ENCODE results near the gene PRM2. TPM values are rescaled to one million over a fixed set of nuclear protein-coding genes. Genes with fewer than 3 reads are reported as not detected.
A peak's percentile ranks its signal among the peaks of the same experiment; 100 is the strongest.

Gene PRM2
- total and polyA plus RNA-seq, 2 of the 8 experiments (the other 6 are each of a cell fraction or from before 2014, with no cell fraction given): not detected

DNA sequence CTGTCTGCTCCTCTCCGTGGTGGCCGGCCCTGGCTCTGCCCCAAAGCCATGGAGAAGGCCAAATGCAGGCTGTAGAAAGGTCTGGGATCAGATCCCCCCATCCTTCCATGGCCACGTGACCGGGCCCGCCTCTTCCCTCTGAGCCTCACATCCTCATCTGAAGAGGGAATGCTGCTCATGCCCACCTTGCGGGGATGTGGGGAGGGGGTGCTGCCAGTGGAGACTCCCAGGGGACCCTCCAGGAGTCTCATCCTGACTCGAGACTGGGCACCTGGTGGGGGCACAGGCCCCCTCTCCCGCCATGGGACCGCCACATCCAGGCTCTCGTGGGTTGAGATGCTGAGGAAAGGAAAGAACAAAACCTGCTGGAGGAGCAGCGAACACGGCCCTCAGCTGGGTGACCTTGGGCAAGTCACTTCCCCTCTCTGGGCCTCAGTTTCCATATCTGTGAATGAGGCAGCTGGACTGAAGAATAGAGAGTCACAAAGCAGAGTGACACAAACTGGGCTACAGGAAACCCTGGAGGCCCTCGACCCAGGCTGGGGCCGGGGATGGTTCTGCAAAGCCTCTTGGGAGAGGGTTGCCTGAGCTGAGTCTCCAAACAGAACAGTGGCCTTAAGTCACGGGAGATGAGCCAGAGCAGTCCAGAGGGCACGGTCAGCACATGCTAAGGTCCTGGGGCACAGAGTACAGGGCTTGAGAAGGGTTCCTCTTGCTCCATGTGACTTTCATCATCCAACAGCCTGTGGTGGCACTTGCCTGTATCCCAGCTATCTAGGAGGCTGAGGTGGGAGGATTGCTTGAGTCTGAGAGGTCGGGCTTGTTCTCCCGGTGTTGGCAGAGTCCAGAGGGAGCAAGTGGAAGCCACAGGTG lies 50.4 kb downstream of the PRM2 start:
- H3K79me2 ChIP-seq (ENCODE audit: control insufficient read depth in 1 of 2, insufficient read depth in 2 of 2, low read length in 2 of 2): no peaks in the 10 kb centered on the region
- H4K5ac ChIP-seq (ENCODE audit: insufficient read length, low read depth, low read length): no peak overlapping the region
- H2AFZ ChIP-seq (ENCODE audit: low read length): no peak overlapping the region
- no peaks in the 10 kb centered on the region for H3K79me1 ChIP-seq (ENCODE audit: low read depth, low read length)
- 0 out of 2 replicates have a peak overlapping the region, but pooled peaks have one; percentile 46 for H2BK15ac ChIP-seq (ENCODE audit: low read length)
- H3K4me3 ChIP-seq (ENCODE audit: extremely low read depth in 1 of 4, insufficient read depth in 2 of 4, low read depth in 3 of 4, low read length in 4 of 4): no peak overlapping the region
- H3K9ac ChIP-seq (replicated peaks in 1 of 4; ENCODE audit: extremely low read depth in 1 of 4, low read depth in 3 of 4, low read length in 3 of 4): no peak overlapping the region; a peak in 1 of 7 replicates
- 81% methylated on average over 17 of the region's 18 CpGs; no CpG with 5 or more reads in 1 of the 2 experiments for WGBS, 2 experiments (ENCODE audit: extremely low coverage in 1 of 2, insufficient coverage in 1 of 2, insufficient read length in 1 of 2, insufficient replicate concordance in 2 of 2, low coverage in 1 of 2, low lambda C conversion rate in 2 of 2, missing lambda C conversion rate in 1 of 2)
- H3K23me2 ChIP-seq (ENCODE audit: low read depth, low read length): no peaks in the 10 kb centered on the region
- H3K27ac ChIP-seq (ENCODE audit: low read depth, low read length): no peak overlapping the region
- H3K4me2 ChIP-seq (ENCODE audit: insufficient read depth in 1 of 2, low read depth in 2 of 2, low read length in 2 of 2): no peak overlapping the region
- no peaks in the 10 kb centered on the region for H3K9me3 ChIP-seq (ENCODE audit: insufficient read depth in 2 of 2, low read depth in 1 of 2, low read length in 1 of 2)
- no peak overlapping the region; the same call in 1 of the 2 replicates for H2AK5ac ChIP-seq (ENCODE audit: low read depth, low read length)
- FAIRE-seq (no peak), DNase-seq (ENCODE audit: low read depth in 1 of 2, low spot score in 2 of 2) (no peak)
- no peaks in the 10 kb centered on the region for H4K20me1 ChIP-seq (replicated peaks in 1 of 2; ENCODE audit: control insufficient read depth in 1 of 2, insufficient read depth in 2 of 2, low read length in 2 of 2)
- no peak overlapping the region for H2BK120ac ChIP-seq (replicated peaks; ENCODE audit: low read depth, low read length)
- no peak overlapping the region for H3K14ac ChIP-seq (ENCODE audit: insufficient read length)
- no peak for TF ChIP-seq TAF1 (IDR thresholded peaks at IDR 0.05; ENCODE audit: low read depth, low read length)
- TF ChIP-seq TCF12 (IDR thresholded peaks at IDR 0.05; ENCODE audit: low read depth, low read length): no peak
- TF ChIP-seq SP4 (IDR thresholded peaks at IDR 0.05; ENCODE audit: low read length): no peak
- no peak for TF ChIP-seq PHF8 (conservative IDR thresholded peaks at IDR 0.05; ENCODE audit: low read depth, low read length)
- no peak for TF ChIP-seq BACH1 (IDR thresholded peaks at IDR 0.05; ENCODE audit: low read length)
- no peak for TF ChIP-seq USF2 (IDR thresholded peaks at IDR 0.05; ENCODE audit: low read length)
- TF ChIP-seq SRF (IDR thresholded peaks at IDR 0.05; ENCODE audit: low read depth, low read length): no peak
- H3K56ac ChIP-seq (replicated peaks; ENCODE audit: insufficient read length, low read depth, low read length): no peak overlapping the region
- H3K18ac ChIP-seq (ENCODE audit: extremely low read depth, low read length): no peak overlapping the region
- no peak overlapping the region for H3K4ac ChIP-seq (replicated peaks; ENCODE audit: insufficient read length, low read depth, low read length)
- no peak overlapping the region for H2BK20ac ChIP-seq (ENCODE audit: low read length)
- H3K23ac ChIP-seq (ENCODE audit: insufficient read length): no peak overlapping the region
- no peak overlapping the region for H4K91ac ChIP-seq (replicated peaks; ENCODE audit: insufficient read length, low read length)
- no peaks in the 10 kb centered on the region for H3K36me3 ChIP-seq (ENCODE audit: control insufficient read depth in 2 of 4, insufficient read depth in 4 of 4, low read length in 3 of 4)
- no peaks in the 10 kb centered on the region for H3K27me3 ChIP-seq (replicated peaks in 1 of 4; ENCODE audit: control insufficient read depth in 3 of 4, extremely low read depth in 1 of 4, insufficient read depth in 3 of 4, low read length in 3 of 4)
- CTCF ChIA-PET (ENCODE audit: partially characterized antibody): interaction anchor here (2.0 kb wide), 1 partner anchor 30 kb away, joined by 6 read pairs; the partner anchor contains the start of gene SOCS1
- H2BK12ac ChIP-seq (ENCODE audit: low read depth, low read length): no peak overlapping the region
- no peaks in the 10 kb centered on the region; a peak in 2 of 7 replicates for H3K4me1 ChIP-seq (replicated peaks in 1 of 4; ENCODE audit: control insufficient read depth in 3 of 4, insufficient read depth in 4 of 4, low read length in 3 of 4)
- POLR2A ChIA-PET (ENCODE audit: partially characterized antibody): interaction anchor here (1.0 to 1.7 kb wide), 3 partner anchors 26 to 74 kb away, joined by 3 to 6 read pairs (median 4); no protein-coding TSS in a partner anchor
- H4K8ac ChIP-seq (ENCODE audit: extremely low read depth, insufficient read depth, low read length): no peak overlapping the region
- H2BK5ac ChIP-seq (ENCODE audit: low read depth, low read length): no peak overlapping the region

Measured in H1 (cell line).